SU-DHL-6 (cell line): ENCODE results near the gene MGAT5B.

Experiments used
- EZH2phosphoT487 ChIP-seq: fragments of 200-600 bp; sonication (generic), shearing (Covaris generic); conservative IDR thresholded peaks from 2 replicates; pipeline ENCODE4 v1.6.1; 2018; ENCODE audit warnings: mild to moderate bottlenecking, antibody characterized with exemption, low read length, moderate library complexity, mixed read lengths
- TF ChIP-seq, protein P1 (sequence below): fragments of 200-600 bp; sonication (generic); IDR thresholded peaks from one replicate; pipeline ENCODE4 v1.5.1; 2017; ENCODE audit warnings: antibody characterized with exemption, mild to moderate bottlenecking, low read length, moderate library complexity; ENCODE audit not compliant: insufficient read depth, poor library complexity, severe bottlenecking

GRCh38 chr17:76886395-76886794 is 18.2 kb downstream of the MGAT5B start:
- TF ChIP-seq EZH2phosphoT487 = no peak
- TF ChIP-seq, protein P1, sequence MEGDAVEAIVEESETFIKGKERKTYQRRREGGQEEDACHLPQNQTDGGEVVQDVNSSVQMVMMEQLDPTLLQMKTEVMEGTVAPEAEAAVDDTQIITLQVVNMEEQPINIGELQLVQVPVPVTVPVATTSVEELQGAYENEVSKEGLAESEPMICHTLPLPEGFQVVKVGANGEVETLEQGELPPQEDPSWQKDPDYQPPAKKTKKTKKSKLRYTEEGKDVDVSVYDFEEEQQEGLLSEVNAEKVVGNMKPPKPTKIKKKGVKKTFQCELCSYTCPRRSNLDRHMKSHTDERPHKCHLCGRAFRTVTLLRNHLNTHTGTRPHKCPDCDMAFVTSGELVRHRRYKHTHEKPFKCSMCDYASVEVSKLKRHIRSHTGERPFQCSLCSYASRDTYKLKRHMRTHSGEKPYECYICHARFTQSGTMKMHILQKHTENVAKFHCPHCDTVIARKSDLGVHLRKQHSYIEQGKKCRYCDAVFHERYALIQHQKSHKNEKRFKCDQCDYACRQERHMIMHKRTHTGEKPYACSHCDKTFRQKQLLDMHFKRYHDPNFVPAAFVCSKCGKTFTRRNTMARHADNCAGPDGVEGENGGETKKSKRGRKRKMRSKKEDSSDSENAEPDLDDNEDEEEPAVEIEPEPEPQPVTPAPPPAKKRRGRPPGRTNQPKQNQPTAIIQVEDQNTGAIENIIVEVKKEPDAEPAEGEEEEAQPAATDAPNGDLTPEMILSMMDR = no peak
